ENCODE results near the gene SHLD2. TPM values are rescaled to one million over a fixed set of nuclear protein-coding genes. Genes with fewer than 3 reads are reported as not detected.
A peak's percentile ranks its signal among the peaks of the same experiment; 100 is the strongest.

The SHLD2 gene
- total and polyA plus RNA-seq, 2 of the 13 experiments (the other 11 are each of a cell fraction or from before 2014, with no cell fraction given) = 25.7 to 53.7 TPM

GRCh38 chr10:87092861-87093631 lies 2.0 kb upstream of the SHLD2 start (continued):
- TF ChIP-seq, protein P1, sequence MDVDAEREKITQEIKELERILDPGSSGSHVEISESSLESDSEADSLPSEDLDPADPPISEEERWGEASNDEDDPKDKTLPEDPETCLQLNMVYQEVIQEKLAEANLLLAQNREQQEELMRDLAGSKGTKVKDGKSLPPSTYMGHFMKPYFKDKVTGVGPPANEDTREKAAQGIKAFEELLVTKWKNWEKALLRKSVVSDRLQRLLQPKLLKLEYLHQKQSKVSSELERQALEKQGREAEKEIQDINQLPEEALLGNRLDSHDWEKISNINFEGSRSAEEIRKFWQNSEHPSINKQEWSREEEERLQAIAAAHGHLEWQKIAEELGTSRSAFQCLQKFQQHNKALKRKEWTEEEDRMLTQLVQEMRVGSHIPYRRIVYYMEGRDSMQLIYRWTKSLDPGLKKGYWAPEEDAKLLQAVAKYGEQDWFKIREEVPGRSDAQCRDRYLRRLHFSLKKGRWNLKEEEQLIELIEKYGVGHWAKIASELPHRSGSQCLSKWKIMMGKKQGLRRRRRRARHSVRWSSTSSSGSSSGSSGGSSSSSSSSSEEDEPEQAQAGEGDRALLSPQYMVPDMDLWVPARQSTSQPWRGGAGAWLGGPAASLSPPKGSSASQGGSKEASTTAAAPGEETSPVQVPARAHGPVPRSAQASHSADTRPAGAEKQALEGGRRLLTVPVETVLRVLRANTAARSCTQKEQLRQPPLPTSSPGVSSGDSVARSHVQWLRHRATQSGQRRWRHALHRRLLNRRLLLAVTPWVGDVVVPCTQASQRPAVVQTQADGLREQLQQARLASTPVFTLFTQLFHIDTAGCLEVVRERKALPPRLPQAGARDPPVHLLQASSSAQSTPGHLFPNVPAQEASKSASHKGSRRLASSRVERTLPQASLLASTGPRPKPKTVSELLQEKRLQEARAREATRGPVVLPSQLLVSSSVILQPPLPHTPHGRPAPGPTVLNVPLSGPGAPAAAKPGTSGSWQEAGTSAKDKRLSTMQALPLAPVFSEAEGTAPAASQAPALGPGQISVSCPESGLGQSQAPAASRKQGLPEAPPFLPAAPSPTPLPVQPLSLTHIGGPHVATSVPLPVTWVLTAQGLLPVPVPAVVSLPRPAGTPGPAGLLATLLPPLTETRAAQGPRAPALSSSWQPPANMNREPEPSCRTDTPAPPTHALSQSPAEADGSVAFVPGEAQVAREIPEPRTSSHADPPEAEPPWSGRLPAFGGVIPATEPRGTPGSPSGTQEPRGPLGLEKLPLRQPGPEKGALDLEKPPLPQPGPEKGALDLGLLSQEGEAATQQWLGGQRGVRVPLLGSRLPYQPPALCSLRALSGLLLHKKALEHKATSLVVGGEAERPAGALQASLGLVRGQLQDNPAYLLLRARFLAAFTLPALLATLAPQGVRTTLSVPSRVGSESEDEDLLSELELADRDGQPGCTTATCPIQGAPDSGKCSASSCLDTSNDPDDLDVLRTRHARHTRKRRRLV (CRISPR knock-in tag; IDR thresholded peaks at IDR 0.05) = peak; percentile 88
- no peak for TF ChIP-seq ZBTB7B (CRISPR knock-in tag; IDR thresholded peaks at IDR 0.05)
- no peak for TF ChIP-seq ZFP41 (CRISPR knock-in tag; IDR thresholded peaks at IDR 0.05; ENCODE audit: borderline replicate concordance)
- peak; percentile 70; the same call in 1 of the 2 replicates for TF ChIP-seq MBD4 (IDR thresholded peaks at IDR 0.05; ENCODE audit: borderline replicate concordance, low read length)
- no peak for TF ChIP-seq RARG (CRISPR knock-in tag; IDR thresholded peaks at IDR 0.05; ENCODE audit: low read depth)
- TF ChIP-seq ZSCAN30 (CRISPR knock-in tag; IDR thresholded peaks at IDR 0.05) = no peak
- TF ChIP-seq HHEX (CRISPR knock-in tag; IDR thresholded peaks at IDR 0.05) = no peak
- TF ChIP-seq GMEB2 (CRISPR knock-in tag; IDR thresholded peaks at IDR 0.05; ENCODE audit: low read depth) = no peak
- TF ChIP-seq, protein P2, sequence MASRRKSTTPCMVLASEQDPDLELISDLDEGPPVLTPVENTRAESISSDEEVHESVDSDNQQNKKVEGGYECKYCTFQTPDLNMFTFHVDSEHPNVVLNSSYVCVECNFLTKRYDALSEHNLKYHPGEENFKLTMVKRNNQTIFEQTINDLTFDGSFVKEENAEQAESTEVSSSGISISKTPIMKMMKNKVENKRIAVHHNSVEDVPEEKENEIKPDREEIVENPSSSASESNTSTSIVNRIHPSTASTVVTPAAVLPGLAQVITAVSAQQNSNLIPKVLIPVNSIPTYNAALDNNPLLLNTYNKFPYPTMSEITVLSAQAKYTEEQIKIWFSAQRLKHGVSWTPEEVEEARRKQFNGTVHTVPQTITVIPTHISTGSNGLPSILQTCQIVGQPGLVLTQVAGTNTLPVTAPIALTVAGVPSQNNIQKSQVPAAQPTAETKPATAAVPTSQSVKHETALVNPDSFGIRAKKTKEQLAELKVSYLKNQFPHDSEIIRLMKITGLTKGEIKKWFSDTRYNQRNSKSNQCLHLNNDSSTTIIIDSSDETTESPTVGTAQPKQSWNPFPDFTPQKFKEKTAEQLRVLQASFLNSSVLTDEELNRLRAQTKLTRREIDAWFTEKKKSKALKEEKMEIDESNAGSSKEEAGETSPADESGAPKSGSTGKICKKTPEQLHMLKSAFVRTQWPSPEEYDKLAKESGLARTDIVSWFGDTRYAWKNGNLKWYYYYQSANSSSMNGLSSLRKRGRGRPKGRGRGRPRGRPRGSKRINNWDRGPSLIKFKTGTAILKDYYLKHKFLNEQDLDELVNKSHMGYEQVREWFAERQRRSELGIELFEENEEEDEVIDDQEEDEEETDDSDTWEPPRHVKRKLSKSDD (CRISPR knock-in tag; IDR thresholded peaks at IDR 0.05; ENCODE audit: low read depth) = no peak
- no peak for TF ChIP-seq ZNF570 (CRISPR knock-in tag; IDR thresholded peaks at IDR 0.05; ENCODE audit: borderline replicate concordance)
- TF ChIP-seq, protein P3, sequence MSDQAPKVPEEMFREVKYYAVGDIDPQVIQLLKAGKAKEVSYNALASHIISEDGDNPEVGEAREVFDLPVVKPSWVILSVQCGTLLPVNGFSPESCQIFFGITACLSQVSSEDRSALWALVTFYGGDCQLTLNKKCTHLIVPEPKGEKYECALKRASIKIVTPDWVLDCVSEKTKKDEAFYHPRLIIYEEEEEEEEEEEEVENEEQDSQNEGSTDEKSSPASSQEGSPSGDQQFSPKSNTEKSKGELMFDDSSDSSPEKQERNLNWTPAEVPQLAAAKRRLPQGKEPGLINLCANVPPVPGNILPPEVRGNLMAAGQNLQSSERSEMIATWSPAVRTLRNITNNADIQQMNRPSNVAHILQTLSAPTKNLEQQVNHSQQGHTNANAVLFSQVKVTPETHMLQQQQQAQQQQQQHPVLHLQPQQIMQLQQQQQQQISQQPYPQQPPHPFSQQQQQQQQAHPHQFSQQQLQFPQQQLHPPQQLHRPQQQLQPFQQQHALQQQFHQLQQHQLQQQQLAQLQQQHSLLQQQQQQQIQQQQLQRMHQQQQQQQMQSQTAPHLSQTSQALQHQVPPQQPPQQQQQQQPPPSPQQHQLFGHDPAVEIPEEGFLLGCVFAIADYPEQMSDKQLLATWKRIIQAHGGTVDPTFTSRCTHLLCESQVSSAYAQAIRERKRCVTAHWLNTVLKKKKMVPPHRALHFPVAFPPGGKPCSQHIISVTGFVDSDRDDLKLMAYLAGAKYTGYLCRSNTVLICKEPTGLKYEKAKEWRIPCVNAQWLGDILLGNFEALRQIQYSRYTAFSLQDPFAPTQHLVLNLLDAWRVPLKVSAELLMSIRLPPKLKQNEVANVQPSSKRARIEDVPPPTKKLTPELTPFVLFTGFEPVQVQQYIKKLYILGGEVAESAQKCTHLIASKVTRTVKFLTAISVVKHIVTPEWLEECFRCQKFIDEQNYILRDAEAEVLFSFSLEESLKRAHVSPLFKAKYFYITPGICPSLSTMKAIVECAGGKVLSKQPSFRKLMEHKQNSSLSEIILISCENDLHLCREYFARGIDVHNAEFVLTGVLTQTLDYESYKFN (CRISPR knock-in tag; conservative IDR thresholded peaks at IDR 0.05) = peak; percentile 80
- no peak; the same call in 1 of the 2 replicates for TF ChIP-seq ZNF331 (CRISPR knock-in tag; IDR thresholded peaks at IDR 0.05)
- peak; percentile 16; the same call in 1 of the 2 replicates for TF ChIP-seq MYPOP (CRISPR knock-in tag; IDR thresholded peaks at IDR 0.05)
- no peak for TF ChIP-seq SAFB2 (CRISPR knock-in tag; IDR thresholded peaks at IDR 0.05; ENCODE audit: borderline replicate concordance, low read depth)
